SK-N-MC (cell line): Measurements from ENCODE around the gene INSYN2B.

Source experiments
- DNase-seq: peaks from one replicate; pipeline ENCODE4 v3.0.0-alpha.2; 2011; ENCODE audit warnings: low read depth, low spot score
- H3K27ac ChIP-seq: fragments of 200-600 bp; sonication (generic); 2 replicates; pipeline ENCODE4 v1.5.1; 2016; ENCODE audit warnings: mixed run types
- H3K36me3 ChIP-seq: fragments of 200-600 bp; sonication (generic); 2 replicates; pipeline ENCODE4 v1.6.1; 2017; ENCODE audit warnings: antibody characterized with exemption, low read length, mixed read lengths; ENCODE audit not compliant: insufficient read depth
- H3K4me3 ChIP-seq: fragments of 200-600 bp; sonication (generic); 2 replicates; pipeline ENCODE4 v1.5.1; 2016
- H3K9ac ChIP-seq: fragments of 200-600 bp; sonication (generic); 2 replicates; pipeline ENCODE4 v1.8.0; 2017; ENCODE audit warnings: mixed run types, mixed read lengths; ENCODE audit not compliant: insufficient read length
- H3K9me3 ChIP-seq: fragments of 200-600 bp; sonication (generic); 2 replicates; pipeline ENCODE4 v1.6.1; 2017; ENCODE audit warnings: low read depth, mild to moderate bottlenecking, antibody characterized with exemption, low read length, moderate library complexity, mixed read lengths
- EZH2 ChIP-seq: fragments of 200-600 bp; sonication (generic); IDR thresholded peaks from one replicate; pipeline ENCODE4 v1.6.1; 2017; ENCODE audit warnings: antibody characterized with exemption
- FOXP2 ChIP-seq: optimal IDR thresholded peaks from 2 replicates; pipeline ENCODE3; 2011; ENCODE audit warnings: mild to moderate bottlenecking, moderate library complexity; ENCODE audit not compliant: insufficient read depth; ENCODE audit errors: extremely low read length, control extremely low read depth
- POLR2AphosphoS5 ChIP-seq: IDR thresholded peaks from 2 replicates; pipeline ENCODE4 v1.6.1; 2012; ENCODE audit warnings: mild to moderate bottlenecking, low read depth, low read length, borderline replicate concordance

INSYN2B gene

DNA sequence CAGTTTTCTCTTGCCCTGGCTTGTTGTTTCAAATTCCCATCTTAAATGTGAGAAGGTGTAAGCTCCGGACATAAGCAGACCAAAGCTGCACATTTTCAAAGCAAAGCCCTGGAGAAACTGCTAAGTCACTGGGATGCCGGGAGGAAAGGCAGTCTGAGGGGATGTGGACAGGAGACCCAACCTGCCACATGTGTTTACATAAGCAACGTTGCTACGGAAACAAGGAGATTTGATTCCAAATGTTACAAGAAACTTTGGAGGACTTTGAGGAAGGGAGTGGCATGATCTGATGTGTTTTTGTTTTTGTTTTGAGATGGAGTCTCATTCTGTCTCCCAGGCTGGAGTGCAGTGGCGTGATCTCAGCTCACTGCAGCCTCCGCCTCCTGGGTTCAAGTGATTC lies 25.7 kb upstream of the INSYN2B start:
- no peaks in the 10 kb centered on the region for H3K36me3 ChIP-seq
- no peak overlapping the region for H3K27ac ChIP-seq
- no peak overlapping the region for H3K9ac ChIP-seq
- DNase-seq: no peak
- TF ChIP-seq EZH2 (no peak), FOXP2 (no peak), POLR2AphosphoS5 (no peak)
- H3K4me3 ChIP-seq: no peak overlapping the region
- no peaks in the 10 kb centered on the region for H3K9me3 ChIP-seq

DNA sequence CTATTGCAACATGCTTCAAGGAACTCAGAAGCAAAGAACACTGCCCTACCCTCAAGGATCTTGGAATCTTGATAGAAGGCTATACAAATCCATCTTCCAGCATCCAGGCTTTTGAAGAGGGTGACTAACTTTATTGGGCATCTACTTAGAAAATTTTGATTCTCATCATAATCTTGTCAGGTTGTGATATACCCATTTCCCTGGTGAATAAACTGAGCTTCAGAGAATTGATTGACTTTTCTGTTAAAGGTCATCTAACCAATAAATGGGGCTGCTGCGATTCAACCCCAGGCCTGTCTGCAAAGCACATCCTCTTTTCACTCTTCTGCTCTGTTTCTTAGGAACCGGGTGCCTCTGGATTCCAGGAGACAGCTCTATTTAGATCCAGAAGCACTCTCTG lies 19.9 kb upstream of the INSYN2B start:
- Histone ChIP-seq H3K4me3 (no peak overlapping the region), H3K9me3 (no peaks in the 10 kb centered on the region), H3K27ac (no peak overlapping the region), H3K9ac (no peak overlapping the region), H3K36me3 (no peaks in the 10 kb centered on the region)
- TF ChIP-seq POLR2AphosphoS5 (no peak), FOXP2 (no peak), EZH2 (no peak)
- no peak for DNase-seq

DNA sequence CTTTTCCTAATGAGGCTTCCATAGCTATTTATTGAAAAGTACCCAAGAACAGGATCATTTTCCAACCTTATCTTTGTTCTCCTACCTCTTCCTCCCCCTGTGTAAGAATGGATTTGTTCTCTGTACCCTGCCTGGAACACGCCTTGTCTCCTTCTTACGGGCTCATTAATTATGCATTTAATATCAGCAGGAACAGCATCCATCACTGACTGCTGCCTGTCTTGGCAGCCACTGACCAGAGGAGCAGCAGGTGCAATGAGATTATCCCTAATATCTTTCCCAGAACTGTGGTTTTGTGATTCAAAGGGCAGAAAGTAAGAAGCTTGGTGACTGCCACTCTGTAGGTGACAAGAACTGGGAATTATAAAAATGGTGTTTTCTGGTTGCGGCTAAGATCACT lies 19.3 kb upstream of the INSYN2B start:
- Histone ChIP-seq H3K36me3 (no peaks in the 10 kb centered on the region), H3K9me3 (no peaks in the 10 kb centered on the region), H3K9ac (no peak overlapping the region), H3K27ac (no peak overlapping the region), H3K4me3 (no peak overlapping the region)
- DNase-seq: no peak
- no peak for TF ChIP-seq EZH2
- no peak for TF ChIP-seq POLR2AphosphoS5
- no peak for TF ChIP-seq FOXP2

DNA sequence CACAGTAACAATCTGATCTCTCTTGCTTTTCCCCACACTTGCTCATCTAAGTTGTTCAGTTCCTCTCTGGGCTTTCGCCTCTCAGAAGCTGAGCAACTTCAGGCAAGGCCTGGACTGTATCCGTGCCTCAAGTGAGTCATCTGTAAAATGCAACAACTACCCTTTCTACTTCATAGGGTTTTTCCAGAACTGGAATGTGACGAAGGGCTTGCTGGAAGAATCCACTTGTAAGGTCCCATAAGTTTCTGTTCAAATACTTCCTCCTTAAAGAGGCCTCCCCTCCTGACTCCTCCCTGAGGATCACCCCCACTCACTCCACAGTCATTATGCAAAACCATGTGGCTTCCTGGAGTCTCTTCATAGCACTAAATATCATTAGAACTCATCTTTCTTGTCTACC lies 17.5 kb upstream of the INSYN2B start:
- Histone ChIP-seq H3K27ac (no peak overlapping the region), H3K36me3 (no peaks in the 10 kb centered on the region), H3K9ac (no peak overlapping the region), H3K4me3 (no peak overlapping the region), H3K9me3 (no peaks in the 10 kb centered on the region)
- no peak for DNase-seq
- no peak for TF ChIP-seq POLR2AphosphoS5
- TF ChIP-seq FOXP2: no peak
- TF ChIP-seq EZH2: no peak

- no peak overlapping the region for H3K27ac ChIP-seq
- no peaks in the 10 kb centered on the region for H3K9me3 ChIP-seq
- H3K36me3 ChIP-seq: no peaks in the 10 kb centered on the region
- TF ChIP-seq POLR2AphosphoS5 (no peak), FOXP2 (no peak), EZH2 (no peak)
- H3K9ac ChIP-seq: no peak overlapping the region
- H3K4me3 ChIP-seq: no peak overlapping the region
- DNase-seq: no peak
Measured at GRCh38 chr5:169993485-169993790, 13.1 kb upstream of the INSYN2B start.

- Histone ChIP-seq H3K9ac (no peak overlapping the region), H3K36me3 (no peaks in the 10 kb centered on the region), H3K27ac (no peak overlapping the region), H3K4me3 (no peak overlapping the region), H3K9me3 (no peaks in the 10 kb centered on the region)
- no peak for DNase-seq
- TF ChIP-seq POLR2AphosphoS5: no peak
- TF ChIP-seq EZH2: no peak
- TF ChIP-seq FOXP2: no peak
Measured at GRCh38 chr5:169992789-169993484, 12.6 kb upstream of the INSYN2B start.

DNA sequence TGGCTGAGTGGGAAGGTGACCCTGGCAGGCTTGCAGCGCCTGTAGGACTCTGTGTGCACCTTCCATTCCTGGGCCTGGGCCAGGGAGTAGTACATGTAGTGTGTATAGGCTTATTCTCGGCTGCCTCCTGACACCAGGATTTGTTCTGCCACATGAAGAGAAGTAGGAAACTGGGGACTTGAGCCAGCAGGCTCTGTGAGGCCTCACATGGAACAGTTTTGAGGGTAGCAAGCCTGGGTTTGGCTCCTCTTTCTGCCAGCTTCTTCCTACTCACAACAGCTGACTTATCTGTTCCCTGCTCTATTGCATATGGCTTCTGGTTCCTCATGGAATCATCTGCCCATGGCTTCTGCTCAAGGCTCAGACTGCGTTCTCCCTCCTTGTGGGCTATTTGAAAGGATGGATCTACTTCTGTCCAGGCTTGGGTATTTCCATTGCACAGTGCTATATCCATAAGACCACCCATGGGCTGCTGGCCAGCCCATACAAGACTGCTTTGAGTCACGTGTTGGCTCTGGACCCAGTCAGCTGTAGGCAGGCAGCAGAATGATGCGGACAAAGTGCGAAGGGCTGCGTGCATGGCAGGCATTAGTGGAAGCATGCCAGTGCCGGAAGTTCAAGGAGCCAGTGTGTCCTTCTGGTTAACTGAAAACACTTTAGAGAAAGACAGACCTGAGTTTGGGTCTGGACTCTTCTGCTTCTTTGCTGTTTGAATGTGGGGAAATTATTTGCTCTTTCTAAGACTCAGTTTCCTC lies 11.0 kb upstream of the INSYN2B start:
- Histone ChIP-seq H3K27ac (no peak overlapping the region), H3K36me3 (no peaks in the 10 kb centered on the region), H3K4me3 (no peak overlapping the region), H3K9ac (no peak overlapping the region), H3K9me3 (no peaks in the 10 kb centered on the region)
- DNase-seq: no peak
- TF ChIP-seq EZH2: no peak
- no peak for TF ChIP-seq FOXP2
- no peak for TF ChIP-seq POLR2AphosphoS5

GRCh38 chr5:169989365-169989764 lies 9.1 kb upstream of the INSYN2B start:
- TF ChIP-seq POLR2AphosphoS5 (no peak), EZH2 (no peak), FOXP2 (no peak)
- no peak for DNase-seq
- no peaks in the 10 kb centered on the region for H3K9me3 ChIP-seq
- no peak overlapping the region for H3K27ac ChIP-seq
- H3K9ac ChIP-seq: no peak overlapping the region
- no peaks in the 10 kb centered on the region for H3K36me3 ChIP-seq
- no peak overlapping the region for H3K4me3 ChIP-seq

- Histone ChIP-seq H3K9me3 (no peaks in the 10 kb centered on the region), H3K36me3 (no peaks in the 10 kb centered on the region), H3K27ac (no peak overlapping the region), H3K9ac (no peak overlapping the region), H3K4me3 (no peak overlapping the region)
- DNase-seq: no peak
- TF ChIP-seq EZH2 (no peak), FOXP2 (no peak), POLR2AphosphoS5 (no peak)
Measured at GRCh38 chr5:169988947-169989346, 8.7 kb upstream of the INSYN2B start.
